Measurements from ENCODE around the gene CD22.

- TF ChIP-seq CTCF (IDR thresholded peaks at IDR 0.05) = no peak
- no peak for TF ChIP-seq POLR2A (IDR thresholded peaks at IDR 0.05)
Measured at GRCh38 chr19:35279985-35280821, 48.8 kb upstream of the CD22 start.

Measured in prostate gland (tissue), 2 donors.